RPMI8226 (cell line): ENCODE measurements around the gene CDKN2D.
"Not testable (repeated sequence)": the region's sequence is repeated elsewhere in the genome, so short reads cannot be mapped to it uniquely, and the experiment has no call there.

Experiments used
- DNase-seq: peaks from one replicate; pipeline ENCODE4 v3.0.0-alpha.2; 2015

CDKN2D gene

GRCh38 chr19:10580979-10581631, 12.3 kb upstream of the CDKN2D start:
- peak; percentile 96 for DNase-seq

DNA sequence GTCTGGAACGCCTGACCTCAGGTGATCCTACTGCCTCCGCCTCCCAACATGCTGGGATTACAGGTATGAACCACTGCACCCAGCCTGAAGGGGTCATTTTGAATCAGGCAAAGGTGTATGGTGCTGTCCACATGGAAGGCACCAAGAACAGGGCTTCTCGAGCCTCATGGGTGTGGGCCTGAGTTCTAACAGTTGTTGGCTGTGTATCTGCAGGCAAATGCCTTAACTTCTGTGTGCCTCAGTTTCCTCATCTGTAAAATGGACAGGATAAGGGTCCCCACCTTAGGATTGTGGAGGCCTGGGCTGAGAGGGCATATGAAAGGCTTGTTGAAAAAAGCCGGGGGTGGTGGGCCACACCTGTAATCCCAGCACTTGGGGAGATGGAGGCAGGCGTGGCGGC, 9.2 kb upstream of the CDKN2D start:
- DNase-seq = no peak

DNA sequence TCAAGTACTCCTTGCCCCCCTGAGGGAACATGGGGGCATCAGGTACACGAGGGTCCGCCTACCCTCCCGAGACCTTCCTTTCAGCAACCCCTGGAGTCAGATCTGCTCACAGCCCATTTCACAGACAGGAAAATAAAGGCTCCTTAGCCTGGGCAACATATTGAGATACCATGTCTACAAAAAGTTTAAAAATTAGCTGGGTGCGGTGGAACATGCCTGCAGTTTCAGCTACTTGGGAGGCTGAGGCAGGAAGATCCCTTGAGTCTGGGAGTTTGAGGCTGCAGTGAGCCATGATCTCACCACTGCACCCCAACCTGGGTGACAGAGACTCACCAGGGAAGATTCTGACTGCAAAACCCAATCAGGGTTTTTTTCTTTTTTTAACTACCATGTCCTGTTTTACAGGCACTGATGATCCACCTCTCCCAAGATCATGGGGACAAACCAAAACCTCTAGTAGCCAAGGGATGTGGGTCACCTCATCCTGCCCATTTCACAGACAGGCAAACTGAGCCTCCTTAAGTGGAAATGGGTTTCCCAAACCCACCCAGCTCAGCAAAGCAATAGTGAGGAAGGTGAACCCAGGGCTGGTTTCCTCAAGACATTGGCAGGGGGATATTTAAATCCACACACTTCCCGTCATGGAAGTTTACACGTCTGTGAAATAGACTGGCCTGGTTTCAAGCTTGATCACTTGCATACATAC, 6.4 kb upstream of the CDKN2D start:
- DNase-seq = no peak

DNA sequence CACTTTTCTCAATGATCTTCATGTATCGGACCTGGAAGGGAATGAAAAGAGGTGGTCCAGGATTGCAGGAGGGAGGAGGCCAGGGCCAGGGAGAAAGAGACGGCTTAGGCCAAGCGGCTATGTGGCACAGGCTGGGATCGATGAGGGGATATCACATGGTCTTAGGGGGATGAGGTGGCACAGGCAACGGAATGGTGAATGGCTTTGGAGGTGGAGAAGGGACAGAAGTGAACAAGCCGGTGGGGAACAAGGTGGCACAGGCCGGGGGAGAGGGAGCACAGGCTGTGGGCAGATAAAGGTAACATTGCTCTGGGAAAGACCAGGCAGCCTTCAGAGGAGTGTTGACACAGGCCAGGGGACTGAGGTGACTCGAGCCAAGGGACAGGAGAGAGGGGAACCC, 5.7 kb upstream of the CDKN2D start:
- no peak for DNase-seq

DNA sequence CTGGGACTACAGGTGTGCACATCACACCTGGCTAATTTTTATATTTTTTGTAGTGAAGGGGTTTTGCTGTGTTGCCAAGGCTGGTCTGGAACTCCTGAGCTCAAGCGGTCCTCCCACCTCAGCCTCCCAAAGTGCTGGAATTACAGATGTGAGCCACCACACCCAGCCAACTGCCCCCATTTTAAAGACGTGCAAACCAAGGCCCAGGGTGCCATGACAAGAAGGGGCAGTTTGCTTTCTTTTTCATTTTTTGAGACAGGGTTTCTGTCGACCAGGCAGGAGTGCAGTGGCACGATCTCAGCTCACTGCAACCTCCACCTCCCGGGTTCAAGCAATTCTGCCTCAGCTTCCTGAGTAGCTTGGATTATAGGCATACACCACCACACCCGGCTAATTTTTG, 5.0 kb upstream of the CDKN2D start:
- DNase-seq = not testable (repeated sequence)

DNA sequence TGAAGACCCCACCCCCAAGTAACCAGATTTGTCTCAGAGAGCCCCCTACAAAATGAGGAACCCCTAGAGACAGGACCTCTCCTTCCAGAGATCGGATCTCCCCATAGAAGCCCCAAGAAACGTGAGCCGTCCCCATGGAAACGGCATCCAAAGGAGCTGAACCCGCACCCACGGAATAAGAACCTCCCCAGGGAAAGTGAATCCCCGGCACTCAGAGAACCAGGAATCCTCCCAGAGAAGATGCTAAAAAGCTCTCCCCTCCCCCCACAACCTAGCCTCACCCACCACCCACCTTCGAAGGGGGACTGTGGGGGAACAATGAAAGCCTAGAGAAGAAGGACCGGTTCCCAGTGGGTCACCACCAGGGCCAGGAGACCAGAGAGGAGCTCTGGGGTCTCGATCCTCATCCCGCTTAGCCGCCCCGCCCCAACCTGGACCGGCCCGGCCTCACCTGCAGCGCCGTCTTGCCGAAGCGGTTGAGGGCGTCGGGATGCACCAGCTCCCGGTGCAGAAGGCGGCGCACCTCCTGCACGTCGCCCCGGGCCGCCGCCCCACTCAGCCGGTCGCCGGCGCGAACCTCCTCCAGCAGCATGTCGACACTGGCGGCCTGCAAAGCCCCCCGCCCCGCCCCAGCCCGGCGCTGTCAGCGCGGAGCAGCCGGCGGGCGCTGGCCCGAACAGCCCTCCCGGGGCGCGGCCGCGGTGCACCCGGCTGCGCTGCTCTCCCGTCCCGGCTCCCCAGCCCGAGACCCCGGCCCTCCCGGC, 535 bp downstream of the CDKN2D start:
- peak; percentile 66 for DNase-seq

- DNase-seq = no peak
These were observed 1.1 kb downstream of the CDKN2D start for GRCh38 chr19:10567656-10568055.

DNA sequence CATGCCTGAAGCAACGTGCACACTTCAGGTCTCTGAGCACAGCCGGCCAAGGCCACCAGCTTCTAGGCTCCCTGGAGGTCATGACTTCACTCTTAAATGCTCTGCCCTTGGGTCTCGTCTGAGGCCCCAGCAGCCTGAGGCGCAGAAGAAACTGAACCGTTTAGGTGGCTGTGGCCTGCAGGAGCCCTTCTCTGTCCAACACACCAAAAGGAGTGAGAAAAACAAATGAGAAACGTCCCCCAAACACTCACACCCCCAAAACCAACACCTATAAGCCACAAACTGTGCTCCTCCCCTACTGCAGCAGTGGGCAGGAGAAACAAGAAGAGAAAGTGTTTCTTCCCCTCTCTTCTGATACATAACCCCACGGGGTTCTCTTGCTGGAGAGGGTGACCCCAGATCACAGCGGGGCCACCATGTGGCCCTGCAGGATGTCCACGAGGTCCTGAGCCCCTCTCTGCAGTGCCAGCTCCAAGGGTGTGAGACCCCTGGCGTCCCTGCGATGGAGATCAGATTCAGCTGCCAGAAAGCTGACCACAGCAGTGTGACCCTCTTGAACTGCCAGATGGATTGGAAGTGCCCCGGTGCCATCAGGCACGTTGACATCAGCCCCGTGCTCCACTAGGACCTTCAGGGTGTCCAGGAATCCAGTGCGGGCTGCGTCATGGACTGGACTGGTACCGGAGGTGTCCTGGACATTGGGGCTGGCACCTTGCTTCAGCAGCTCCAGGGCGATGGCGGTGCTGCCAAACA, 1.9 kb downstream of the CDKN2D start:
- DNase-seq = peak; percentile 60

GRCh38 chr19:10566408-10566657, 2.4 kb downstream of the CDKN2D start:
- no peak for DNase-seq

DNA sequence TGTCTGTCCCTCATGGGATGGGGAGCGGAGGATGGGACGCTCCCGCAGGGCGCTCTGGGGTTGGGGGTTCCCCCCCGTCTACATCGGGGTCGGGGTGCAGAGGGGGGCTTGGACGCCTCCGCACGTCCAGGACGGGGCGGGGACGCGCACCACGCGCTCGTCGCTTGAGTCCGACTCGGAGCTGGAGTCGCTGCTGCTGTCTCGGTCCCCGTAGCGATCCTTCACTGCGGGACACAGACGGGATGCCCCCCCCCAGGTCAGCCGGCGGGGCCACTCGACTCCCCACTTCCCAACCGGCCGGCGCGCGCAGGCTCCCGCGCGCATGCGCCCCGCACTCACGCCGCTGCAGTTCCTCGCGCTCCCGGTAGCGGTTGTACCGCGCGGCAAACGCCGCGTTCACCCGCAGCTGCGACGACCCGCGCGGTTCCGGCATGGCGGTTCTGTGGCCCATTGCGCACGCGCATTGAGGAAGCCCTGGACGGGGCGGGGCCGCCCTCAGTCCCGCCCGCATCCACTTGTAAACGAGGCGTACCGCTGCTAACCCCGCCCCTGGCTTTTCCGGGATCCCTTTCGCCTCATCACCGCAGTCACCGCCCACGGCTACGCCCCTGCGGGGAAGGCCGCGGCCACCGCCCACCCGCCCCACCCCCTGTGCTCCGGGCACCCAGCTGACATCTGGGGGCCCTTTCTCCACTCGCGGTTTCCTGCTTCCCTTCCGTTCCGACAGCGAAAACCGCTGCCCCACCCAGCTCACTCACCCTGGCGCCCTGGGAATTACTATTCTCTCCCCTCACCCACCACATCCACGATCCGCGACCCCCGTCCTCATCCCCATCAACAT, 3.0 kb downstream of the CDKN2D start, which contains the start of gene KRI1:
TSS of gene KRI1 (minus strand) at position 444 of the 841 bp plus-strand sequence. CDS start at position 433, 11 bp downstream.
- DNase-seq = peak; percentile 99

GRCh38 chr19:10565028-10565566, 3.7 kb downstream of the CDKN2D start:
- peak; percentile 80 for DNase-seq

DNA sequence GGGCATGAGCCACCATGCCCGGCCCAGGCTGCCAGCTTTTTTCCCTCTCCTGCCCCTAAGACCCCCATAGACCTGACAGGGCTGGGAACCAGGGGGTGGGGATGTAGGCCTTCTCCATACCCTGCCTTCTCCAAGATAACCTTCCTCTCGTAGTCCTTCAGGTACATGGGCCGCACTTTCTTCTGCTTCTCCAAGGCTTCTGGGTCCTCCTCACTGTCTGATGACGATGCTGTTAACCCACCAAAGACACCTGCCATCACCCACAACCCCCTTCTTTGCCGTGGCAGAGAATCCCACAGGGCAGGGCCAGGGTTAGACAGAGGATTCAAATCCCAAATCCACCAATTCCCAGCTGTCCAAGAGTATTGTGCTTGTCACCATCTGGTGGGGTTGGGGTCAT, 6.2 kb downstream of the CDKN2D start:
- no peak for DNase-seq

DNA sequence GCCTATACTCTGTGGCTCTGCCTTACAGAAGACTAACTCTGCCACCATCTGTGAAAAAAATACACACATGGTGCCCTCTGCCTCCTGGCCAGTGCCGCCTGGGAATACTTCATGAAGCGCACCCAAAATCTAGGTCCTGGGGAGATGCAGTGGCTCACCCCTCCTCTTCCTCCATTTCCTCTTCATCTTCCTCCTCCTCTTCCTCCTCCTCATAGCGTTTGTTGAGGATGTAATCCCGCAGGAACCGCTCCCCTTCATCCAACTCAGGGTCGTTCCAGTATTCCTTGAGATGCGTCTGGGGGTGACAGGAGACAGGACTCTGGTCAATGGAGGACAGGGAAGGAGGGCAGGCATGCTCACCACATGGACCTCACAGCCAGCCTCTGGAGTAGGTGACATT, 8.6 kb downstream of the CDKN2D start:
- no peak for DNase-seq

DNA sequence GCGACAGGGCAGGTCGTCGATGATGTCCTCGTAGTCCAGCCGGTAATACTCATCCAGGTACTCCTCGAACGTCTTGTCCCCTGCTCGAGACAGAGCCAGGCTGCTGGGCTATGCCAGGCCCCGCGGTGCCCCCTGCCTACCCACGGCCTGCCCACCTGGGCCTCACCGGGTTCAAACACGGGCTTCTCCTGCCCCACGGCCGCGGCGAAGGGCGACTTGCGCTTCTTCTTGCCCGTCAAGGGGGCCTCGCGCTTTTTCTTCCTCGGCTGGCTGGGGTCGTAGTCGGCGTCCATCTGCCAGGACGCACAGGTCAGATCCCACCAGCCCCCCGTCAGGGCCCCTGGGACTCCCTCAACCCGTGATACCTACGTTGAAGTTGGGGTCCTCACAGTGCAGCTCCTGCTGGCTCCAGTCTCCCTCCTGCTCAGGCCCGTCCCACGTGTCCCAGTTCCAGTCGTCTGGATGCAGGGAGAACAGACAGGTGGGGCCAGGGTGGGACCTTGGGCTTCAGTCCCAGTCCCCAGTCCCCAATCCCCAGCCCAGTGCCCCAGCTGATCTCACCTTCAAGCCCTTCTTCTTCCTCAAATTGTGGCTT, 11.1 kb downstream of the CDKN2D start:
- DNase-seq = no peak

DNA sequence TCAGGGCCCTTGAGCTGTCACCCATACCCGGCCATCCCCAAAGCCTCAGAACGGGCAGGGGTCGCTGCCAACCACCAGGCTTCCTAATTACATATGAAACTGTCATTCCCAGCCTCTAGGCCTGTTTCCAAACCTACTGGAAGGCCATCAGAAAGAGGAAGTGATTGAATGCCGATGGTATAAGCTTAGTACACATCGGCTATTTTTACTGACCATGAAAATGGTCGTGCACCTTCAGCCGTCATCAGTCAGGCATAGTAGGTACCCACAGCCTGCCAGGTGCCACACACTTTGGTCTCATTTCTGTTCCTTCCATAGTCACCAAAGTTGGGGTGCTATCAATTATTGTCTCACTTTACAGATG, 13.2 kb downstream of the CDKN2D start:
- no peak for DNase-seq

- no peak for DNase-seq
These were observed 13.8 kb downstream of the CDKN2D start for GRCh38 chr19:10554760-10555609.

DNA sequence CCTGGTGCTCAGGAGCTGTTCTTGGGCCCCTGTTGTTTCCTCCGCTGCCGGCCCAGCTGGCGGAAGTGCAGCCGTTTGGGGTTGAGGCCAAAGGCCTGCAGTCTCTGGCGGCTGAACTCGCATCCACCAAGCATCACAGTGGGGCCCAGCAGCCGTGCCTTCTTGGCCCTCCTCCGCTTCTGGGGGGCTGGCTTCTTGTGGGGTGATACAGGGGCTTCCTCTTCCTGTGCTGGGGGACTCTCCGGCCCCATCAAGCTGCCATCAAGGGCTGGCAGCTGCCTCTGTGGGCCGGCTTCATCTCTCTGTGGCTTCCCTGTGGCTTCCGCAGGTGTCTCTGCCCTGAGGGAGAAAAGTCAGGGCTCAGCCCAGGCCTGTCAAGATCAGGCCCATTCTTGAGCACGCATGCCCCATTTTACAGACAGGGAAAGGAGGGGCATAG, 14.8 kb downstream of the CDKN2D start:
- DNase-seq = no peak

DNA sequence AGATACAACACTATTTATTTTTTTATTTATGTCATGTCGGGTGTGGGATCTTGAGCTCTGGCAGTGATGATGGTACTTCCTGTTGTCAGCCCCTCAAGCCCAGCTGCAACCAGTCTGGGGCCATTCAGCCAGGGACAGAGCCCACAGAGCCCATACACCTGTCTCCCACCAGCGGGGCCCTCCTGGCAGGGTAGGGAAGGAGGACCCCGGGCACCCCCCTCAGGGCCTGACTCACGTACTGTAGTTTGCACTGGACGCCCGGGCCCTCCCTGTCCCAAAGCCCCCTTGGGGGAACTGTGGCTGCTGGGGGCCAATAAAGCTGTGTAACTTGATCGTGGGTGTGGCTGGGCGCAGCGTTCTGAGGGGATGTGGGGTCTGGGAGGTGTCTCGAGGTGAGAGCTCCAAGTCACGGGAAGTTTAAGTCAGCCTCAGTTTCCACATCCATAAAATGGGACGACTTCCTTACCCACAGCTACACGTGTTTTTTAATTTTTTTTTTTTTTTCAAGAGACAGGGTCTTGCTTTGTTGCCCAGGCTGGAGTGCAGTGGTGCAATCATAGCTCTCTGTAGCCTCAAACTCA, 15.6 kb downstream of the CDKN2D start:
- DNase-seq = no peak

DNA sequence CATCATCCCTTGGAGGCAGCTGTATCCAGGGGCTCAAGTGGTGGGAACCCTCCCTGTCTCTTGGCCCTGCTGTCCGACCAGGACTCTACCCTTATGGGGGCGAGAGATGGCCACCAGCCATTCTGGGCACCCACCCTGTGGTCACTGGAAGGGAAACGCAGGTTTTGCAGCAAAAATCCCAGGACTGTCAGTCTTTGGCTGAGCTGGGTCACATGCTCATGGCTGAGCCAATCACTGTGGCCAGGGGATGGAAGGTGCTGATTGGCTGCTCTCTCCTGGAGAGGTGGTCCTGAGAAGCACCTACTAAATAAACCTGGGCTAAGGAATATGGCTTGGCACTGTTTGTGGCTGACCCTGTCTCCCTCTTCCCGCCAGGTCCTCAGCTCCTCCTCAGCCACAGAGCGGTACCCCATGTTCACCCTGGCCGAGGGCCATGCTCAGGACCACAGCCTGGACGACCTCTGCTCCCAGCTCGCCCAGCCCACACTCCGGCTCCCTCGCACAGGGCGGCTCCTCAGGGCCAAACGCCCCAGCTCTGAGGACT, 16.2 kb downstream of the CDKN2D start:
- no peak for DNase-seq

DNA sequence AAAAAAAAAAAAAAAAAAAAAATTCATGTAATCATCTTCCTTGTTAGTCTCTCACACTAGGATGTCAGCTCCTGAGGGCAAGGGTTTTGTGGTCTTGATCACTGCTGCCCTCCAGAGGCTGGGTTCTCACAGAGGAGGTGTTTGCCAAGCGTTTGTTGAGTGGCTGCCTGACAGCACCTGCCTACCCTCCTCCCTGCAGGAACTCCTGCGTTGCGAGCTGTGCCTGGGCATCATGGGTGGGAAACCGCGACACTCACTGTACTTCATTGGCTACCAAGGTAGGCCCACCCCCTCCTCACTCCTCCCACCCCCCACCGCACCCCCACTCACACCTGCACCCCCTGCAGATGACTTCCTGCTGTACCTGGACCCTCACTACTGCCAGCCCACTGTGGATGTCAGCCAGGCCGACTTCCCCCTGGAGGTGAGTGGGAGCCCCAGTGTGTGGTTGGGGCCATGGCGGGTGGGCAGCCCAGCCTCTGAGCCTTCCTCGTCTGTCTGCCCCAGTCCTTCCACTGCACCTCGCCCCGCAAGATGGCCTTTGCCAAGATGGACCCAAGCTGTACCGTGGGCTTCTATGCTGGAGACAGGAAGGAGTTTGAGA, 17.0 kb downstream of the CDKN2D start:
- peak; percentile 67 for DNase-seq
